Neural crest cell (in vitro differentiated cells): Measurements from ENCODE around the gene COL6A6. TPM values are rescaled to one million over a fixed set of nuclear protein-coding genes. Genes with fewer than 3 reads are reported as not detected.

ENCODE experiments used
- DNase-seq: peaks from one replicate; pipeline ENCODE4 v3.0.0; 2021; ENCODE audit warnings: low read depth, mixed read lengths, low spot score
- H3K27ac Mint-ChIP-seq: one replicate; pipeline ENCODE4 v1.8.0; 2021; ENCODE audit warnings: mild to moderate bottlenecking, mixed read lengths; ENCODE audit not compliant: unreplicated experiment
- H3K27me3 Mint-ChIP-seq: 2 replicates; pipeline ENCODE4 v1.8.0; 2021; ENCODE audit warnings: low read depth, mild to moderate bottlenecking, mixed read lengths
- H3K36me3 Mint-ChIP-seq: 2 replicates; pipeline ENCODE4 v1.8.0; 2021; ENCODE audit warnings: low read depth, mild to moderate bottlenecking, mixed read lengths
- H3K4me1 Mint-ChIP-seq: 2 replicates; pipeline ENCODE4 v1.8.0; 2021; ENCODE audit warnings: mixed read lengths
- H3K4me3 Mint-ChIP-seq: one replicate; pipeline ENCODE4 v1.8.0; 2021; ENCODE audit warnings: mild to moderate bottlenecking, mixed read lengths
- H3K9me3 Mint-ChIP-seq: 2 replicates; pipeline ENCODE4 v1.8.0; 2021; ENCODE audit warnings: mixed read lengths
- CTCF ChIP-seq: fragments of 200-600 bp; sonication (generic); conservative IDR thresholded peaks from 2 replicates; pipeline ENCODE4 v1.5.0; 2021; ENCODE audit warnings: antibody characterized with exemption, mild to moderate bottlenecking
- total RNA-seq: library from RNA; stranded (reverse); gene quantifications from 2 replicates; pipeline ENCODE4 v1.2.1, GENCODE V29; 2021

The COL6A6 gene
- total RNA-seq, 1 donor from 2014 or later = not detected

GRCh38 chr3:130480736-130481135 lies 36.2 kb upstream of the COL6A6 start:
- Mint-ChIP-seq H3K27ac (no peak overlapping the region), H3K4me3 (no peak overlapping the region)

GRCh38 chr3:130488288-130488687 lies 28.7 kb upstream of the COL6A6 start:
- no peak for TF ChIP-seq CTCF
- H3K4me1 Mint-ChIP-seq = no peaks in the 10 kb centered on the region
- DNase-seq = no peak
- H3K4me3 Mint-ChIP-seq = no peak overlapping the region
- no peaks in the 10 kb centered on the region for H3K27me3 Mint-ChIP-seq
- H3K9me3 Mint-ChIP-seq = no peaks in the 10 kb centered on the region
- H3K27ac Mint-ChIP-seq = no peak overlapping the region
- no peaks in the 10 kb centered on the region for H3K36me3 Mint-ChIP-seq

More at GRCh38 chr3:130480736-130481135, 36.2 kb upstream of the COL6A6 start:
- Mint-ChIP-seq H3K9me3 (peaks cover 2% of the 10 kb centered on the region), H3K36me3 (no peaks in the 10 kb centered on the region), H3K4me1 (no peaks in the 10 kb centered on the region), H3K27me3 (peaks cover 8% of the 10 kb centered on the region)
- TF ChIP-seq CTCF = peak; percentile 59
- DNase-seq = peak; percentile 3

GRCh38 chr3:130488769-130489450 lies 28.1 kb upstream of the COL6A6 start:
- TF ChIP-seq CTCF = no peak
- H3K27me3 Mint-ChIP-seq = no peaks in the 10 kb centered on the region
- no peaks in the 10 kb centered on the region for H3K4me1 Mint-ChIP-seq
- H3K4me3 Mint-ChIP-seq = no peak overlapping the region
- H3K9me3 Mint-ChIP-seq = no peaks in the 10 kb centered on the region
- no peak overlapping the region for H3K27ac Mint-ChIP-seq
- DNase-seq = no peak
- no peaks in the 10 kb centered on the region for H3K36me3 Mint-ChIP-seq

- H3K4me3 Mint-ChIP-seq = no peak overlapping the region
- DNase-seq = no peak
- TF ChIP-seq CTCF = no peak
- no peaks in the 10 kb centered on the region for H3K27me3 Mint-ChIP-seq
- H3K9me3 Mint-ChIP-seq = no peaks in the 10 kb centered on the region
- H3K4me1 Mint-ChIP-seq = no peaks in the 10 kb centered on the region
- H3K27ac Mint-ChIP-seq = no peak overlapping the region
- no peaks in the 10 kb centered on the region for H3K36me3 Mint-ChIP-seq
Observed at GRCh38 chr3:130490241-130490640, 26.7 kb upstream of the COL6A6 start.

- TF ChIP-seq CTCF = no peak
- DNase-seq = no peak
- no peaks in the 10 kb centered on the region for H3K9me3 Mint-ChIP-seq
- no peak overlapping the region for H3K4me3 Mint-ChIP-seq
- no peaks in the 10 kb centered on the region for H3K4me1 Mint-ChIP-seq
- no peaks in the 10 kb centered on the region for H3K27me3 Mint-ChIP-seq
- no peaks in the 10 kb centered on the region for H3K36me3 Mint-ChIP-seq
- no peak overlapping the region for H3K27ac Mint-ChIP-seq
Observed at GRCh38 chr3:130491431-130491830, 25.5 kb upstream of the COL6A6 start.
